Activated naive CD4-positive, alpha-beta T cell treated with anti-CD3 and anti-CD28 coated beads, Interleukin-2, amount 50 U/mL, for 24 hours (primary cell): ENCODE data around the gene PTPN6.

Source experiments
- H3K27ac Mint-ChIP-seq: one replicate; pipeline ENCODE4 v1.8.0; 2021; ENCODE audit warnings: mild to moderate bottlenecking, mixed read lengths
- H3K27me3 Mint-ChIP-seq: one replicate; pipeline ENCODE4 v1.8.0; 2021; ENCODE audit warnings: mixed read lengths
- H3K36me3 Mint-ChIP-seq: one replicate; pipeline ENCODE4 v1.8.0; 2021; ENCODE audit warnings: mixed read lengths
- H3K4me1 Mint-ChIP-seq: one replicate; pipeline ENCODE4 v1.8.0; 2021; ENCODE audit warnings: mixed read lengths
- H3K4me3 Mint-ChIP-seq: one replicate; pipeline ENCODE4 v1.8.0; 2021; ENCODE audit warnings: mild to moderate bottlenecking, mixed read lengths
- H3K9me3 Mint-ChIP-seq: one replicate; pipeline ENCODE4 v1.8.0; 2021; ENCODE audit warnings: mixed read lengths

The PTPN6 gene

DNA sequence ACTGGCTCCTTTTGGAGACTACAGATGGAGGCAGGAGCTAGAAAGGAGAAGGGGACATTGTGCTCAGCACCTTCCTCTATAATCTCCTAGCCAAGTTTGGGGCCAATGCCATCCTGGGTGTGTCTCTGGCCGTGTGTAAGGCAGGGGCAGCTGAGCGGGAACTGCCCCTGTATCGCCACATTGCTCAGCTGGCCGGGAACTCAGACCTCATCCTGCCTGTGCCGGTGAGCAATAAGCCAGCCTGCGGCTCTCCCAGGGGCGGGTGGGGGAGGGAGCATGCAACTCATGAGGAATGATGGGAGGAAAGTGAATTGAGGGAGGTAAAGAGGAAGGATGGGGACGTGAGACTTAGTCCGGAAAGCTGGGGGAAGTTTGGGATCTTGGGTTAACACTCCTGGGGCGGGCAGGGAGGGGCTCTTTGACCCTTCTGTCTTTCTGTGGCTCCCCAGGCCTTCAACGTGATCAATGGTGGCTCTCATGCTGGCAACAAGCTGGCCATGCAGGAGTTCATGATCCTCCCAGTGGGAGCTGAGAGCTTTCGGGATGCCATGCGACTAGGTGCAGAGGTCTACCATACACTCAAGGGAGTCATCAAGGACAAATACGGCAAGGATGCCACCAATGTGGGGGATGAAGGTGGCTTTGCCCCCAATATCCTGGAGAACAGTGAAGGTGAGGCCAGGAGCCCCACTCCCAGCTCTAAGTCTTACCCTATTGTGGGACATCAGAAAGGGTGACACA lies 33.5 kb upstream of the PTPN6 start:
- no peak overlapping the region for H3K4me3 Mint-ChIP-seq
- H3K4me1 Mint-ChIP-seq, result peaks cover 38% of the 10 kb centered on the region

GRCh38 chr12:6919588-6919987 lies 31.6 kb upstream of the PTPN6 start:
- peaks cover 29% of the 10 kb centered on the region for H3K4me1 Mint-ChIP-seq
- no peak overlapping the region for H3K4me3 Mint-ChIP-seq
- peak overlapping the region; percentile 26 for H3K27ac Mint-ChIP-seq
- no peaks in the 10 kb centered on the region for H3K9me3 Mint-ChIP-seq
- H3K27me3 Mint-ChIP-seq, result no peaks in the 10 kb centered on the region
- H3K36me3 Mint-ChIP-seq, result no peaks in the 10 kb centered on the region

More for the DNA sequence above, 33.5 kb upstream of the PTPN6 start:
- Mint-ChIP-seq H3K27me3 (no peaks in the 10 kb centered on the region), H3K9me3 (no peaks in the 10 kb centered on the region), H3K36me3 (no peaks in the 10 kb centered on the region), H3K27ac (peak overlapping the region; percentile 12)

DNA sequence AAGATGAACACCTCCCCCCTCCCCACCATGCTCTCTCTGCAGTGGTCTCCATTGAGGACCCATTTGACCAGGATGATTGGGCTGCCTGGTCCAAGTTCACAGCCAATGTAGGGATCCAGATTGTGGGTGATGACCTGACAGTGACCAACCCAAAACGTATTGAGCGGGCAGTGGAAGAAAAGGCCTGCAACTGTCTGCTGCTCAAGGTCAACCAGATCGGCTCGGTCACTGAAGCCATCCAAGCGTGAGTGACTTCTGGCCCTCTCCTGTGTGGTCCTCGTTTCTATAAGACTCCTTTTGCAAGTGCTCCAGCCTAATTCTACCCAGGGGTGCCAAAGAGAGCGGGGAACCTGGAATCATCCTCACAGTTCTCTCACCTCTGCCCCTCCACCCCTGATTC lies 29.6 kb upstream of the PTPN6 start:
- H3K4me3 Mint-ChIP-seq, result no peak overlapping the region
- H3K36me3 Mint-ChIP-seq, result no peaks in the 10 kb centered on the region
- H3K4me1 Mint-ChIP-seq, result peaks cover 18% of the 10 kb centered on the region
- no peaks in the 10 kb centered on the region for H3K9me3 Mint-ChIP-seq
- H3K27me3 Mint-ChIP-seq, result no peaks in the 10 kb centered on the region
- H3K27ac Mint-ChIP-seq, result no peak overlapping the region

DNA sequence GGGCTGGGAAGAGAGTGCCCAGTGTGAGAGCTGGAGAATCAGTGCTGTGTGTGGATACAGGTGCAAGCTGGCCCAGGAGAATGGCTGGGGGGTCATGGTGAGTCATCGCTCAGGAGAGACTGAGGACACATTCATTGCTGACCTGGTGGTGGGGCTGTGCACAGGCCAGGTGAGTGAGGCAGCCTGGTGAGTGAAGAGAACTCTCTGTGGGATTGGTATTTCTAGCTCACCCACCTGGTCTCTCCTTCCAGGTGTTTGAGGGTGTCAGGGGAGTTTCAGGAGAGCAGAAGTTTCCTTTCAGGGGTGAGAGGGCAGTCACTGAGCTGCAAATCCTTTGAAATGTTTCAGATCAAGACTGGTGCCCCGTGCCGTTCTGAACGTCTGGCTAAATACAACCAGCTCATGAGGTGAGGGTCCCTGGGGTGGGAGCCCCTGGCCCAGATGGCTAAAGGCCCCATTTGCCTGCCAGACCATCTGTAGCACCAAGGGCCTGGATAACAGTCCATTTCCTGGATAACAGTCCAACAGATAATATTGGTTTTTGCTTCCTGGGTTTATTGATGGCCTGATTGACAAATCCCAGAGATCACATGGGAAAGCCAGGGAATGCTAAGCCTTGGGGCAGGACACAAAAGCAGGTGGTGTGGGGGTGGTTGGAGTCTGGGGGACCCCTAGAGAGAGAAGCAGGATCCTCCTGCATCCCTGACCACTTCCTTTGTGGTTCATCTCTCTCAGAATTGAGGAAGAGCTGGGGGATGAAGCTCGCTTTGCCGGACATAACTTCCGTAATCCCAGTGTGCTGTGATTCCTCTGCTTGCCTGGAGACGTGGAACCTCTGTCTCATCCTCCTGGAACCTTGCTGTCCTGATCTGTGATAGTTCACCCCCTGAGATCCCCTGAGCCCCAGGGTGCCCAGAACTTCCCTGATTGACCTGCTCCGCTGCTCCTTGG lies 28.9 kb upstream of the PTPN6 start:
- peak overlapping the region; percentile 62 for H3K27ac Mint-ChIP-seq

DNA sequence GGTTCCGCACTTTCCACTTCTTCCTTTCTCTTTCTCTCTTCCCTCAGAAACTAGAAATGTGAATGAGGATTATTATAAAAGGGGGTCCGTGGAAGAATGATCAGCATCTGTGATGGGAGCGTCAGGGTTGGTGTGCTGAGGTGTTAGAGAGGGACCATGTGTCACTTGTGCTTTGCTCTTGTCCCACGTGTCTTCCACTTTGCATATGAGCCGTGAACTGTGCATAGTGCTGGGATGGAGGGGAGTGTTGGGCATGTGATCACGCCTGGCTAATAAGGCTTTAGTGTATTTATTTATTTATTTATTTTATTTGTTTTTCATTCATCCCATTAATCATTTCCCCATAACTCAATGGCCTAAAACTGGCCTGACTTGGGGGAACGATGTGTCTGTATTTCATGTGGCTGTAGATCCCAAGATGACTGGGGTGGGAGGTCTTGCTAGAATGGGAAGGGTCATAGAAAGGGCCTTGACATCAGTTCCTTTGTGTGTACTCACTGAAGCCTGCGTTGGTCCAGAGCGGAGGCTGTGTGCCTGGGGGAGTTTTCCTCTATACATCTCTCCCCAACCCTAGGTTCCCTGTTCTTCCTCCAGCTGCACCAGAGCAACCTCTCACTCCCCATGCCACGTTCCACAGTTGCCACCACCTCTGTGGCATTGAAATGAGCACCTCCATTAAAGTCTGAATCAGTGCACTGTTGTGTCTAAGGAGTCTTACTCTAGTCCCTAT lies 28.0 kb upstream of the PTPN6 start:
- Mint-ChIP-seq H3K4me1 (peaks cover 20% of the 10 kb centered on the region), H3K27ac (no peak overlapping the region), H3K36me3 (no peaks in the 10 kb centered on the region), H3K9me3 (no peaks in the 10 kb centered on the region), H3K4me3 (no peak overlapping the region), H3K27me3 (no peaks in the 10 kb centered on the region)

More for the DNA sequence above, 28.9 kb upstream of the PTPN6 start:
- Mint-ChIP-seq H3K4me3 (no peak overlapping the region), H3K36me3 (no peaks in the 10 kb centered on the region), H3K4me1 (peaks cover 20% of the 10 kb centered on the region), H3K27me3 (no peaks in the 10 kb centered on the region), H3K9me3 (no peaks in the 10 kb centered on the region)

DNA sequence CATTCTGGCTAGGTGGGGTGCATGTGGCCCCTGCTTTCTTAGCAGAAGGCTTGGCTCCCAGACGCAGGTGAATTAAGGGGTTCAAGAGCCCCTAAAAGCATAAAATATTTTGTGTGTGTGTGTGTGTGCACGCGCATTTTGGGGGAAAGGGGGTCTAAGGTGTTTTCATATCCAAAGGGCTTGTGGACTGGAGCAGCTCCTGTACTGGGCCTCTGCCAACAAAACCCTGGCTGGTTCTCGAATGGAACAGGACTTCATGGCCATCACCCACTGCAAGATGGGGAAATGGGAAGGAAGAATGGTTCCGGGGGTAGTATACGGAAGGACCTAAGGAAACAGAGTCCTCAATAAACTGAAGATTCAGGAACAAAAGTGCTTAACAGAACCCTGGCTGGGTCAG lies 27.3 kb upstream of the PTPN6 start:
- H3K4me1 Mint-ChIP-seq, result peaks cover 24% of the 10 kb centered on the region
- no peak overlapping the region for H3K27ac Mint-ChIP-seq
- H3K27me3 Mint-ChIP-seq, result no peaks in the 10 kb centered on the region
- H3K9me3 Mint-ChIP-seq, result no peaks in the 10 kb centered on the region
- H3K36me3 Mint-ChIP-seq, result no peaks in the 10 kb centered on the region
- no peak overlapping the region for H3K4me3 Mint-ChIP-seq

- Mint-ChIP-seq H3K4me3 (no peak overlapping the region), H3K27ac (peak overlapping the region; percentile 26), H3K36me3 (no peaks in the 10 kb centered on the region), H3K9me3 (no peaks in the 10 kb centered on the region), H3K4me1 (peaks cover 36% of the 10 kb centered on the region), H3K27me3 (no peaks in the 10 kb centered on the region)
These were observed 26.0 kb upstream of the PTPN6 start for GRCh38 chr12:6925239-6925539.

DNA sequence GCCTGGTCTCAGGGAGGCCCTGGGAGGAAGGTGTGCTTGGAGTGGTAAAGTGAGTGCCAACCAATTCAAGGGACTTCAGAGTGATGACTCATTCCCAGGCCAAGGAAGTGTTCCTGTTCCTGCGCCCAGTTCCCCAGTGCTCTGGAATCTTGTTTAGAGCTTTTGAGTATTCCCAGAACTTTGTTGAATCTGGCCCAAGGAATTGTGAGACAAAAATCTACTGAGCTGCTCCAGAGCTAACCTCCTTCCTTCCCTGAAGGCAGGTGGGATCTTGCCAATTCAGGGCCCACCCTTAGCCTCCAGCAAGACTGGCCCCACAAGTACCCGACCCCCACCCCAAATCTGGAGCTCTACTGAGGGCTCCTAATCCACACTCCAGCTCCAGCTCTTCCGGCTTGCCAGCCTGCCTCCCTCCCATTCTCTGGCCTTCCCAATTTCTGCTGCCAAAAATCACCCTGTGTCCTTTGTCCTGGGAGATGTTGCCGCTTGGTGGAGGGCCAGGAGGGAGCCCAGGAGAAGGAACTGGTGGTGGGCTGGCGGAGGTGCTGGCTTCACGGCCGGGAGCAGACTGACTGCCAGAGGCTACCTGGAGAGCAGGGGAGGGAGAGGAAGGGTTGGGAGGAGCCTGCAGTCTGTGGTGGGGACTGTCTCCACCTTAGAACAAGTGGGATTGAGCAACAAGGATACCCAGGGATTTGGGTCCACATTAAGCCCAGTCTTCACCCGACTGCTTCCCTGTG lies 25.4 kb upstream of the PTPN6 start:
- Mint-ChIP-seq H3K27me3 (no peaks in the 10 kb centered on the region), H3K9me3 (no peaks in the 10 kb centered on the region), H3K4me1 (peaks cover 40% of the 10 kb centered on the region), H3K27ac (no peak overlapping the region), H3K4me3 (peak overlapping the region; percentile 26), H3K36me3 (no peaks in the 10 kb centered on the region)

DNA sequence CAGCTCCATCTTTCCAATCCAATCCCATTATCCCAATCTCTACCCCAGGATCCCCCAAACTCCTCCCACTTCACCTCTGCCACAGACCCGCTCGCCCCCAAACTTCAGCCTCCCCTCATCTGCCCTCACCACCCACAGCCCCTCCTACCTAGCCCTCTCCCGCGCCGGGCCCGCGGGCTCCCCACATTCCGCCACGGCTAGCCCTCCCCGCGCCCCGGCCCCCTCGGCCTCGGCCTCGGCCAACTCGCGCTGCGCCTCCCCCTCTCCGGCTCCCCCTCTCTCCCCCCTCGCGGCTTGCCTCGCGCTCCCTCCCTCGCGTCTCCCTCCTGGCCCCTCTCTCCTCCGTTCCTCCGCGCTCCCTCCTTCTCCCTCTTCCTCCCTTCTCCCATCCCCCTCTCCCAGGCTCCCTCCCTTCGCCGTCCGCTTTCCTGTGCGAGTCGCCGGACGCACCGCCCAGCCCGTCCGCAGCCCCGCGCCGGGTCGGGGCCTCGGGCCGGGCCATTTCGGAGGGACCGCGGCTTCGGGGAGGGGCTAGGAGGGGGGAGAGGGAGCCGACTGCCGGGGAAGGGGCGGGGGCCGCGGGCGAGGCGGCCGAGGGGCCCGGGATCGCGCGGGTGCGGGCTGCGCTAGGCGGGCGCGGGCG lies 23.7 kb upstream of the PTPN6 start, which contains the start of gene ATN1:
Gene ATN1 (plus strand): TSS at position 581 of the 643 bp plus-strand sequence. CDS start 6,043 bp downstream, outside the sequence.
- peaks cover 51% of the 10 kb centered on the region for H3K4me1 Mint-ChIP-seq
- H3K36me3 Mint-ChIP-seq, result no peaks in the 10 kb centered on the region
- H3K27me3 Mint-ChIP-seq, result no peaks in the 10 kb centered on the region
- H3K4me3 Mint-ChIP-seq, result peak within 1 kb of the TSS; percentile 93
- H3K27ac Mint-ChIP-seq, result peak within 1 kb of the TSS; percentile 98
- H3K9me3 Mint-ChIP-seq, result no peaks in the 10 kb centered on the region

DNA sequence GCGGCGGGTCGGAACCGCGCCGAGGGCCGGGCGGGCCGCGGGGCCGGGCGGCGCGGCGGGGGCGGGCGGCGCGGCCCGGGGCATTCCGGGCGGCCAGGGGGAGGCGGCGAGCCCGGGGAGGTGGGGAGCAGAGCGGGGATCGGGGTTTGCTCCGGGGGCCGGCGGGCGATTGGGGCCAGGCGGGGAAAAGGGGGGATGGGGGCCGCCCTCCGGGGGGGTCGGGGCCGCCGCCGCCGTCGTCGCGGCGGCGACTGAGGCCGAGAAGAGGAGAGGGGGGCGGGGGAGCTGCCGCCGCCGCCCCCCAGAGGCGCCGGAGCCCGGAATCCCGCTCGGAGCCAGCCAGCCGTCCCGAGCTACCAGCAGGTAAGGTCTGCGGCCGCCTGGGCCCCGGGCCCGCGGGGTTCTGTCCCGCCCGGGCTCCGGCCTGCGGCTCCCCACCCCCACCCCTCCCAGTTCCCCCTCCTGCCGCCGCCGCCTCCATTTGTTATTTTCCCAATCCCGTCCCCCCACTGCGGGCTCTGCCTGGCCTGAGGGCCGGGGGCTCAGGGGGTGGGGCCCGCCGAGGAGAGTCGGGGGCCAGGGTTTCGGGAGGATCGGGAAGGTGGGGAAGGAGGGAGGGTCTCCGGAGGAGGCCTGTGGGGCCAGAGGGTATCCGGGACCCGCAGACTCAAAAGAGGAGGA lies 23.0 kb upstream of the PTPN6 start:
- Mint-ChIP-seq H3K36me3 (no peaks in the 10 kb centered on the region), H3K27ac (peak overlapping the region; percentile 98), H3K4me1 (peaks cover 56% of the 10 kb centered on the region), H3K27me3 (no peaks in the 10 kb centered on the region), H3K9me3 (no peaks in the 10 kb centered on the region), H3K4me3 (peak overlapping the region; percentile 93)

DNA sequence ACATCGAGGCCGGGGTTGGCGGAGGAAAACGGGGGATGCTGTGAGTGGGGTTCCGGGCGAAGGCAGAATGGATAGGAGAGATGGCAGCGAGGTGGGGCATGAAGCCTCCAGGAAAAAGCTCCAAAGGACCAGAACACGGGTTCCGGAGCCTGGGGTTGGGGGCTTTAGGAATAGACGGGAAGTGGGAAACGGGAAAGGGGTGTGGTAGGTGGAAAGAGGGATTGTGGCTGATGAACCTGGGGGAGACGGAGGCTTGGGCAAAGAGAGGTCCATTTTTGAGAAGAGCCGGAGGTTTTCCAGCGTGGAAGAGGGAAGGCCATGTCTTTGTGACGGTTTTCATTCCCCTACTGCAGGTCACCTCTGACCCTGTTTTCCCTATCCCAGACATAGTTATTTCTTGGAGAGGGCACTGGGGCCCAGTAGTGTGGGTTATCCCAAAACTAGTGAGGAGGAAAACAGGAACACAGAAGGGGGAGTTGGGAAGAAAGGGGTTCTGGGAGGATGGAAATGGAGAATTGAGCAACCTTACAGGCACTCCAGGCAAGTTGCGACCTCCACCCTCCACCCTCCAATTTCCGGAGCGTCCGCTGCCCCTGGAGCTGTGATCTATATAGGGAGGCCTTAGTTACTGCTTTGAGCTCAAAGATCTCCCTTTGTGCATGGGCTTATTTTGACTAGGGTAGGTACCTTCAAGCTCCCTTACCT lies 22.3 kb upstream of the PTPN6 start:
- no peaks in the 10 kb centered on the region for H3K27me3 Mint-ChIP-seq
- H3K4me1 Mint-ChIP-seq, result peaks cover 62% of the 10 kb centered on the region
- no peaks in the 10 kb centered on the region for H3K9me3 Mint-ChIP-seq
- no peaks in the 10 kb centered on the region for H3K36me3 Mint-ChIP-seq
- peak overlapping the region; percentile 93 for H3K4me3 Mint-ChIP-seq
- H3K27ac Mint-ChIP-seq, result peak overlapping the region; percentile 98

GRCh38 chr12:6929466-6930452 lies 21.4 kb upstream of the PTPN6 start:
- H3K4me3 Mint-ChIP-seq, result peak overlapping the region; percentile 93
- H3K9me3 Mint-ChIP-seq, result no peaks in the 10 kb centered on the region
- peak overlapping the region; percentile 98 for H3K27ac Mint-ChIP-seq
- H3K27me3 Mint-ChIP-seq, result no peaks in the 10 kb centered on the region
- H3K4me1 Mint-ChIP-seq, result peaks cover 62% of the 10 kb centered on the region
- H3K36me3 Mint-ChIP-seq, result peaks cover 4% of the 10 kb centered on the region

DNA sequence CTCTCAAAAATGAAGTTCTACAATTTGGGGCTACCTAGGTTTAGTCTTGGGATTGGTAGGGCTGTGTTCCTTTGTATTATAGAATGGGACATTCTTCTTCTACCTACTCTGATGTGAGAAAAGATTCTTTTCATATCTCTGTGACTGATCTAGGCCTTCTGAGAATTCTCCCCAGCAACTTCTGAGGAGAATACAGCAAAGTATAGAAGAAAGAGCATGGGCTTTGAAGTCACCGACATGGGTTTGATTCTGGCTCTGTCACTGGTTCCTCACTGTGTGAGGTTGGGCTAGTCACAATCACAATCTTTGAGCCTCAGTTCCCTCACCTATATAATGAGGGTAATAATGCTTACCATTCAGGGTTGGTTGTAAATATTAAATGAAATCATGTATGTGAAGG lies 18.4 kb upstream of the PTPN6 start:
- peaks cover 72% of the 10 kb centered on the region for H3K4me1 Mint-ChIP-seq
- H3K27me3 Mint-ChIP-seq, result no peaks in the 10 kb centered on the region
- no peak overlapping the region for H3K4me3 Mint-ChIP-seq
- H3K36me3 Mint-ChIP-seq, result peaks cover 8% of the 10 kb centered on the region
- peak overlapping the region; percentile 93 for H3K27ac Mint-ChIP-seq
- no peaks in the 10 kb centered on the region for H3K9me3 Mint-ChIP-seq
